ENCODE measurements around the gene ELL.

GRCh38 chr19:18496980-18497256 is 25.0 kb downstream of the ELL start:
- TF ChIP-seq MXI1 (conservative IDR thresholded peaks at IDR 0.05; ENCODE audit: poor library complexity, severe bottlenecking) (no peak), POLR2AphosphoS5 (IDR thresholded peaks at IDR 0.05) (no peak), CTCF (IDR thresholded peaks at IDR 0.05; ENCODE audit: poor library complexity, severe bottlenecking) (no peak), SMC3 (conservative IDR thresholded peaks at IDR 0.05; ENCODE audit: poor library complexity) (no peak)
